Cardiac fibroblast (primary cell): Measurements from ENCODE around the gene HIVEP1.
"Not testable (repeated sequence)": the region's sequence is repeated elsewhere in the genome, so short reads cannot be mapped to it uniquely, and the experiment has no call there.

ENCODE experiments used
- DNase-seq, 2 donors: peaks; one replicate each; pipeline versions ENCODE4 v3.0.0 to v3.0.0-alpha.2; 2010; ENCODE audit warnings: low read depth in 2 of 2
- H3K4me3 ChIP-seq, 2 donors: replicated peaks in 1 of 2; 1 replicate in 1 of 2; 2 replicates in 1 of 2; pipeline ENCODE4 v1.5.1; 2011; ENCODE audit warnings: low read depth in 2 of 2, low read length in 2 of 2, mild to moderate bottlenecking in 2 of 2, moderate library complexity in 1 of 2
- CTCF ChIP-seq: IDR thresholded peaks from one replicate; pipeline ENCODE4 v1.5.1; 2011; ENCODE audit warnings: low read depth, mild to moderate bottlenecking, low read length, inconsistent platforms

Gene HIVEP1

GRCh38 chr6:12099623-12100338 is 87.7 kb downstream of the HIVEP1 start:
- TF ChIP-seq CTCF: no peak
- DNase-seq: no peak
- no peak overlapping the region for H3K4me3 ChIP-seq

- H3K4me3 ChIP-seq: no peak overlapping the region
- no peak for TF ChIP-seq CTCF
- DNase-seq: no peak
These were observed 88.9 kb downstream of the HIVEP1 start for GRCh38 chr6:12101048-12101447.

- no peak overlapping the region for H3K4me3 ChIP-seq
- no peak for DNase-seq
- no peak for TF ChIP-seq CTCF
These were observed 89.7 kb downstream of the HIVEP1 start for GRCh38 chr6:12101653-12102312.

GRCh38 chr6:12102350-12102749 is 90.2 kb downstream of the HIVEP1 start:
- H3K4me3 ChIP-seq: no peak overlapping the region
- DNase-seq: no peak
- no peak for TF ChIP-seq CTCF

GRCh38 chr6:12103158-12103557 is 91.0 kb downstream of the HIVEP1 start:
- DNase-seq: no peak
- no peak for TF ChIP-seq CTCF
- H3K4me3 ChIP-seq: no peak overlapping the region

- H3K4me3 ChIP-seq: no peak overlapping the region
- DNase-seq: no peak
- no peak for TF ChIP-seq CTCF
These were observed 93.2 kb downstream of the HIVEP1 start for GRCh38 chr6:12105271-12105670.

- DNase-seq, H3K4me3 ChIP-seq: not testable (repeated sequence)
These were observed 96.3 kb downstream of the HIVEP1 start for GRCh38 chr6:12108376-12108775.
